NCI-H2227 (cell line): ENCODE results near the gene C2orf81.
"Not testable (repeated sequence)": the region's sequence is repeated elsewhere in the genome, so short reads cannot be mapped to it uniquely, and the experiment has no call there.

Source experiments
- DNase-seq: peaks from one replicate; lab custom pipeline; 2025; ENCODE audit not compliant: unreplicated experiment; lab: John Stamatoyannopoulos, UW

Gene C2orf81

GRCh38 chr2:74421221-74421870 lies at the start of gene C2orf81, which contains the start of gene WDR54:
Gene C2orf81 (minus strand): TSS chr2:74421619. CDS start chr2:74421560, 59 bp downstream.
Gene WDR54 (plus strand): TSS chr2:74421730. CDS start chr2:74422154, 424 bp downstream.
- peak; percentile 97 for DNase-seq

GRCh38 chr2:74470742-74471141 lies 49.3 kb upstream of the C2orf81 start:
- not testable (repeated sequence) for DNase-seq

- DNase-seq = no peak
Measured at GRCh38 chr2:74464406-74464805, 43.0 kb upstream of the C2orf81 start.

- DNase-seq = no peak
Measured at GRCh38 chr2:74462786-74463105, 41.3 kb upstream of the C2orf81 start.

GRCh38 chr2:74462054-74462785 lies 40.8 kb upstream of the C2orf81 start:
- DNase-seq = no peak

GRCh38 chr2:74461187-74462053 lies 40.0 kb upstream of the C2orf81 start:
- no peak for DNase-seq

GRCh38 chr2:74460187-74460586 lies 38.8 kb upstream of the C2orf81 start:
- not testable (repeated sequence) for DNase-seq

GRCh38 chr2:74459503-74460118 lies 38.2 kb upstream of the C2orf81 start:
- not testable (repeated sequence) for DNase-seq

GRCh38 chr2:74458938-74459363 lies 37.5 kb upstream of the C2orf81 start:
- peak; percentile 43 for DNase-seq

- DNase-seq = peak; percentile 99
Measured at GRCh38 chr2:74458132-74458937, 36.9 kb upstream of the C2orf81 start, which contains the start of gene WBP1. Gene WBP1 (plus strand): TSS chr2:74458438. CDS start chr2:74458603, 165 bp downstream.

GRCh38 chr2:74457549-74458131 lies 36.2 kb upstream of the C2orf81 start:
- DNase-seq = peak; percentile 89

GRCh38 chr2:74457129-74457548 lies 35.7 kb upstream of the C2orf81 start:
- no peak for DNase-seq

- peak; percentile 98 for DNase-seq
Measured at GRCh38 chr2:74454654-74455511, 33.5 kb upstream of the C2orf81 start, which contains the start of gene INO80B. Gene INO80B (plus strand): TSS chr2:74455087. CDS start chr2:74455117, 30 bp downstream.

GRCh38 chr2:74450570-74451190 lies 29.3 kb upstream of the C2orf81 start:
- no peak for DNase-seq

GRCh38 chr2:74448771-74449170 lies 27.4 kb upstream of the C2orf81 start:
- no peak for DNase-seq

- no peak for DNase-seq
Measured at GRCh38 chr2:74447230-74447999, 26.0 kb upstream of the C2orf81 start.

GRCh38 chr2:74444498-74445318 lies 23.3 kb upstream of the C2orf81 start:
- DNase-seq = no peak
